ENCODE measurements around the gene PHF13. TPM values are rescaled to one million over a fixed set of nuclear protein-coding genes. Genes with fewer than 3 reads are reported as not detected.

The PHF13 gene
- total RNA-seq, 1 experiment from 2014 or later, result 55.8 TPM

DNA sequence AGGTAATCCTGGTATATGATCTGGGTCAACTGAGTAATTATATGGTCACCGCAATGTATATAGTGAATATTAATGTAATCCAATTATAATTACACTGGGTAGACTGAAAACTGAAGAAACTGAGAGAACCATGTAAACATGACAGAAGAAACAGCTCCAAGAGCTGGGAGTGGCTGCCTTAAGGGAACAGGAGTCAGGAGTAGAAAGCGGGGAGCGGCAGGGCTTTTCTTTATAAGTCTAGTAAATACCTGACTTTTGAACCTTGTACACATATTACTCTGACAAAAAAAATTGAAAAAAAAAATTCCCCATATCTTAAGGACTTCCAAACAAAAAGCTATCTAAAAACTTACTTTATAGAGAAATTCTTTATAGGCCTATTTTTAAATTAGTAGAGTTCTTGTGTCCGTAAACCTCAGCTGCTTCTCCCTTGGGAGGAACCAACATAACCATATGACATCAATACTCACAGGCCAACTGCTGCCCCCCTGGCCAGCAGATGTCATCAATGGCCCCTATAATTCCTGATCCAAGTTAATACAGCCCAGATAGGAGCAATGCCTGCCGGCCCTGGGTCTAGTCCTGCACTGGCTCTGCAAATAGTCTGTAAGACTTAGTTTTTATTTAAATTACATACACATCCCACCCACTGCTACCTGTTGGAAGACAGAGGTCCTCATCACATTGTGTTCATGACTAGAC, 45.0 kb downstream of the PHF13 start:
- H3K27ac ChIP-seq (ENCODE audit: insufficient read length, low read depth, low read length), result no peak overlapping the region
- no peak overlapping the region for H3K4ac ChIP-seq (ENCODE audit: low read depth, low read length)
- no peak overlapping the region for H3K18ac ChIP-seq (ENCODE audit: insufficient read length, low read depth, low read length)
- H4K91ac ChIP-seq (ENCODE audit: insufficient read length, low read depth, low read length), result no peak overlapping the region
- H2BK5ac ChIP-seq (ENCODE audit: insufficient read length, low read length), result no peak overlapping the region
- no peak overlapping the region for H3K14ac ChIP-seq (ENCODE audit: insufficient read depth, low read length)
- H3K9ac ChIP-seq (ENCODE audit: extremely low read depth, insufficient read length, low read length), result no peak overlapping the region
- no peak overlapping the region for H3K4me2 ChIP-seq (ENCODE audit: insufficient read depth, insufficient read length, low read length)
- H2AFZ ChIP-seq (ENCODE audit: low read length), result no peak overlapping the region
- no peak overlapping the region for H3K23ac ChIP-seq (ENCODE audit: insufficient read length, low read depth, low read length)
- no peak overlapping the region for H2BK120ac ChIP-seq (ENCODE audit: low read depth, low read length, poor library complexity, severe bottlenecking)
- H3K79me2 ChIP-seq (ENCODE audit: insufficient read depth, low read length), result no peaks in the 10 kb centered on the region
- H4K5ac ChIP-seq (ENCODE audit: insufficient read length, low read depth, low read length), result no peak overlapping the region
- H4K20me1 ChIP-seq (ENCODE audit: control insufficient read depth, insufficient read depth, insufficient read length), result no peaks in the 10 kb centered on the region
- TF ChIP-seq, protein P1, sequence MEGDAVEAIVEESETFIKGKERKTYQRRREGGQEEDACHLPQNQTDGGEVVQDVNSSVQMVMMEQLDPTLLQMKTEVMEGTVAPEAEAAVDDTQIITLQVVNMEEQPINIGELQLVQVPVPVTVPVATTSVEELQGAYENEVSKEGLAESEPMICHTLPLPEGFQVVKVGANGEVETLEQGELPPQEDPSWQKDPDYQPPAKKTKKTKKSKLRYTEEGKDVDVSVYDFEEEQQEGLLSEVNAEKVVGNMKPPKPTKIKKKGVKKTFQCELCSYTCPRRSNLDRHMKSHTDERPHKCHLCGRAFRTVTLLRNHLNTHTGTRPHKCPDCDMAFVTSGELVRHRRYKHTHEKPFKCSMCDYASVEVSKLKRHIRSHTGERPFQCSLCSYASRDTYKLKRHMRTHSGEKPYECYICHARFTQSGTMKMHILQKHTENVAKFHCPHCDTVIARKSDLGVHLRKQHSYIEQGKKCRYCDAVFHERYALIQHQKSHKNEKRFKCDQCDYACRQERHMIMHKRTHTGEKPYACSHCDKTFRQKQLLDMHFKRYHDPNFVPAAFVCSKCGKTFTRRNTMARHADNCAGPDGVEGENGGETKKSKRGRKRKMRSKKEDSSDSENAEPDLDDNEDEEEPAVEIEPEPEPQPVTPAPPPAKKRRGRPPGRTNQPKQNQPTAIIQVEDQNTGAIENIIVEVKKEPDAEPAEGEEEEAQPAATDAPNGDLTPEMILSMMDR (conservative IDR thresholded peaks at IDR 0.05), result no peak
- no peak overlapping the region for H2AK5ac ChIP-seq (ENCODE audit: insufficient read length, low read length)
- H3K27me3 ChIP-seq (ENCODE audit: insufficient read depth, low read length), result no peaks in the 10 kb centered on the region
- H3K9me3 ChIP-seq (ENCODE audit: control insufficient read depth, low read depth, low read length), result no peaks in the 10 kb centered on the region
- no CpG with 5 or more reads among the region's 5 CpGs for WGBS (ENCODE audit: extremely low coverage, insufficient read length, low lambda C conversion rate)
- no peak overlapping the region for H3T11ph ChIP-seq (ENCODE audit: low read length)
- peaks cover under 1% of the 10 kb centered on the region for H3K79me1 ChIP-seq (ENCODE audit: insufficient read depth, low read depth, low read length, poor library complexity, severe bottlenecking)
- no peaks in the 10 kb centered on the region for H3K23me2 ChIP-seq (ENCODE audit: insufficient read length, low read depth, low read length, poor library complexity, severe bottlenecking)
- no peaks in the 10 kb centered on the region for H3K9me3 Mint-ChIP-seq
- H2BK20ac ChIP-seq (ENCODE audit: low read depth, low read length, poor library complexity, severe bottlenecking), result no peak overlapping the region
- H3K4me1 ChIP-seq (ENCODE audit: insufficient read depth, low read length), result no peaks in the 10 kb centered on the region
- DNase-seq, result no peak
- peaks cover 21 to 32% (median 30%) of the 10 kb centered on the region in 3 experiments; a peak in 6 of 7 replicates for H3K36me3 Mint-ChIP-seq (ENCODE audit: insufficient read depth in 1 of 3, low read depth in 3 of 3)
- no peak overlapping the region for H2BK12ac ChIP-seq (ENCODE audit: insufficient read length, low read depth, low read length)
- no peaks in the 10 kb centered on the region for H3K4me1 Mint-ChIP-seq
- no peak overlapping the region for H3K27ac Mint-ChIP-seq
- no peak overlapping the region for H4K8ac ChIP-seq (replicated peaks; ENCODE audit: insufficient read length, low read depth, low read length)
- no peak overlapping the region for H3K4me3 Mint-ChIP-seq
- H3K27me3 Mint-ChIP-seq (ENCODE audit: low read depth), result no peaks in the 10 kb centered on the region
- no peak overlapping the region for H2BK15ac ChIP-seq (ENCODE audit: low read depth, low read length)
- no peak overlapping the region for H3K56ac ChIP-seq (ENCODE audit: insufficient read length, low read depth, low read length)
